CD4-positive, alpha-beta T cell (primary cell): ENCODE data around the gene ERAL1. TPM values are rescaled to one million over a fixed set of nuclear protein-coding genes. Genes with fewer than 3 reads are reported as not detected.
"Not testable (repeated sequence)": the region's sequence is repeated elsewhere in the genome, so short reads cannot be mapped to it uniquely, and the experiment has no call there.

Source experiments
- ATAC-seq: fragments of 200-7000 bp; cut with Tn5 transposase; one replicate; pipeline ENCODE4 v1.10.0; 2022; ENCODE audit warnings: mild to moderate bottlenecking; ENCODE audit not compliant: poor library complexity
- CTCF ChIA-PET: fragments of 350-600 bp; sonication (Branson Sonifier 250); formaldehyde crosslinking; loops from one replicate; lab custom pipeline; 2021; ENCODE audit warnings: antibody characterized with exemption, inconsistent platforms; lab: Charles Lee
- POLR2A ChIA-PET: fragments of 350-600 bp; sonication (Branson Sonifier 250); formaldehyde crosslinking; loops from one replicate; lab custom pipeline; 2021; ENCODE audit warnings: antibody characterized with exemption, inconsistent platforms; lab: Charles Lee
- DNase-seq, 14 experiments: peaks; one replicate each; pipeline ENCODE4 v3.0.0-alpha.2; 2013 to 2020; ENCODE audit warnings: mixed read lengths in 2 of 14
- H3K27ac ChIP-seq, 2 donors: one replicate each; pipeline versions ENCODE4 v1.5.1 to v1.7.0; 2013; ENCODE audit warnings: low read length in 2 of 2, low read depth in 1 of 2, mild to moderate bottlenecking in 1 of 2
- H3K27me3 ChIP-seq, 2 experiments: 1 replicate in 1 of 2; 2 replicates in 1 of 2; pipeline versions ENCODE4 v1.6.1 to v1.7.0; 2013; ENCODE audit warnings: low read length in 2 of 2, control low read depth in 1 of 2, mild to moderate bottlenecking in 1 of 2, moderate library complexity in 1 of 2; ENCODE audit not compliant: insufficient read depth in 2 of 2, control insufficient read depth in 1 of 2
- H3K36me3 ChIP-seq: one replicate; pipeline ENCODE4 v1.6.1; 2013; ENCODE audit warnings: low read length, control low read depth; ENCODE audit not compliant: insufficient read depth
- H3K4me1 ChIP-seq: one replicate; pipeline ENCODE4 v1.6.1; 2013; ENCODE audit warnings: low read length, control low read depth; ENCODE audit not compliant: insufficient read depth
- H3K4me3 ChIP-seq: one replicate; pipeline ENCODE4 v1.5.1; 2013; ENCODE audit warnings: mild to moderate bottlenecking, low read length, moderate library complexity
- H3K9me3 ChIP-seq, 2 experiments: 1 replicate in 1 of 2; 2 replicates in 1 of 2; pipeline versions ENCODE4 v1.6.1 to v1.7.0; 2013; ENCODE audit warnings: low read length in 2 of 2, mild to moderate bottlenecking in 2 of 2, control low read depth in 1 of 2, moderate library complexity in 1 of 2; ENCODE audit not compliant: control insufficient read depth in 1 of 2, insufficient read depth in 1 of 2
- H3K27ac Mint-ChIP-seq: one replicate; pipeline ENCODE4 v1.8.0; 2020; ENCODE audit warnings: mixed read lengths
- H3K27me3 Mint-ChIP-seq: one replicate; pipeline ENCODE4 v1.8.0; 2021; ENCODE audit warnings: mixed read lengths
- H3K36me3 Mint-ChIP-seq: one replicate; pipeline ENCODE4 v1.8.0; 2021; ENCODE audit warnings: low read depth, mixed read lengths
- H3K4me1 Mint-ChIP-seq: one replicate; pipeline ENCODE4 v1.8.0; 2021; ENCODE audit warnings: low read depth, mixed read lengths
- H3K4me3 Mint-ChIP-seq: one replicate; pipeline ENCODE4 v1.8.0; 2020; ENCODE audit warnings: mild to moderate bottlenecking, mixed read lengths
- H3K9me3 Mint-ChIP-seq: one replicate; pipeline ENCODE4 v1.8.0; 2020; ENCODE audit warnings: mixed read lengths
- intact Hi-C, 2 experiments: fragments of 100-400 bp; cut with DNase I in 1 of 2; cut with micrococcal nuclease in 1 of 2; formaldehyde crosslinking; loops; one replicate each; pipeline versions ENCODE4 v1.15.1 to v1.9.0; 2023 to 2025; cut with DNase I, micrococcal nuclease
- total RNA-seq, 174 experiments: library from RNA in 2 of 174; stranded (reverse) in 2 of 174; gene quantifications; one replicate each; pipeline ENCODE4 v1.2.3 and lab custom pipeline; 2021 to 2026
- TF ChIP-seq, protein P1 (sequence below): fragments of 200-600 bp; IDR thresholded peaks from one replicate; pipeline ENCODE4 v1.8.0; 2022; ENCODE audit warnings: antibody characterized with exemption, mild to moderate bottlenecking

Gene ERAL1
- total RNA-seq, 2 experiments from 2014 or later, result 15.6 to 16.8 TPM

DNA sequence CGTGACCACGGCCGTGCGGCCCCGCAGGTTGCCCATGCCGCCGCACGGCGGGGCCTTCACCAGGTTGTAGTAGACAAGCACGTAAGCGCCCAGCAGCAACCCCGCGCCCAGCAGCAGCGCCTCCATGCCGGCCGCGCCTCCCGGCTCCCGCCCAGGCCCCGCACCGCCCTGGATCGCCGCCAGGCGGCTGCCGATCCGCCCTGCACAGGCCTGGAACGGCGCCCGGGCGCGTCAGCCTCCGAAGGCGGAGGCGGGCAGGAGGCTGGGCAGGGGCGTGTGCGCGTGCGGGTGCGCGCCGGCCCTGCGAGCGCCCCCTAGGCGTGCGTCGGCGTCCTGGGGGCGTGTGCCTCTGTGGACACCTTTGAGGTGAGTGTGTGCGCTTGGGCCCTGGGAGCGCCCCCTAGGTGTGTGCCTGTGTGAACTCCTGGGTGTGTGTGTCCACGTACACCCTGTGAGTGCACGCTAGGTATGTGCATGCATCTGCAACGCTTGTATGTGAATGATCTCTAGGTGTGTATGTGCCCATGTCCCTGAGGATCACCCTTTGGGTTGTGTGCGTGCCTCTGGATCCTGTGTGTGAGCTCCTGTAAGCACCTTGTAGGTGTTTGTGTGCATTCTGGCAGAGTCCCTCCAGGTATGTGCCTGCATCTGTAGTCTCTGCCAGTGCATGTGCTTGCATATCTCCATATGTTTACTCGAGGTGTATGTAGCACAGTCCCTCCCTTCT, 48.2 kb downstream of the ERAL1 start, which contains the start of gene DHRS13:
Gene DHRS13, minus strand, starts transcription at position 261 of the 727 bp plus-strand sequence. Its CDS starts 135 bp downstream, at position 126.
- Histone ChIP-seq H3K36me3 (peaks cover 38% of the 10 kb centered on the region), H3K4me3 (peak within 1 kb of the TSS; percentile 79), H3K9me3 (no peaks in the 10 kb centered on the region), H3K27ac (peak within 1 kb of the TSS; percentile 71 to 76), H3K4me1 (peaks cover 36% of the 10 kb centered on the region), H3K27me3 (no peaks in the 10 kb centered on the region)
- ATAC-seq (peak; percentile 88), DNase-seq (peak; percentile 88 to 99 (median 95))
- CTCF ChIA-PET, result interaction anchor here (0.6 to 4.7 kb wide), 26 partner anchors 8 to 391 kb away, joined by 3 to 56 read pairs (median 5); partner anchors contain the start of genes ERAL1, FAM222B, NUFIP2 and PHF12
- intact Hi-C loops, result loop anchor here (1.0 to 5.0 kb wide), 7 partner anchors 13 to 184 kb away; partner anchors contain the start of genes ERAL1 (in 2 of the 2) and RPL23A (in 1 of the 2)
- Mint-ChIP-seq H3K4me1 (peaks cover 35% of the 10 kb centered on the region), H3K27ac (peak within 1 kb of the TSS; percentile 85), H3K4me3 (peak within 1 kb of the TSS; percentile 85), H3K36me3 (peaks cover 49% of the 10 kb centered on the region), H3K9me3 (no peaks in the 10 kb centered on the region), H3K27me3 (no peaks in the 10 kb centered on the region)
- TF ChIP-seq, protein P1, sequence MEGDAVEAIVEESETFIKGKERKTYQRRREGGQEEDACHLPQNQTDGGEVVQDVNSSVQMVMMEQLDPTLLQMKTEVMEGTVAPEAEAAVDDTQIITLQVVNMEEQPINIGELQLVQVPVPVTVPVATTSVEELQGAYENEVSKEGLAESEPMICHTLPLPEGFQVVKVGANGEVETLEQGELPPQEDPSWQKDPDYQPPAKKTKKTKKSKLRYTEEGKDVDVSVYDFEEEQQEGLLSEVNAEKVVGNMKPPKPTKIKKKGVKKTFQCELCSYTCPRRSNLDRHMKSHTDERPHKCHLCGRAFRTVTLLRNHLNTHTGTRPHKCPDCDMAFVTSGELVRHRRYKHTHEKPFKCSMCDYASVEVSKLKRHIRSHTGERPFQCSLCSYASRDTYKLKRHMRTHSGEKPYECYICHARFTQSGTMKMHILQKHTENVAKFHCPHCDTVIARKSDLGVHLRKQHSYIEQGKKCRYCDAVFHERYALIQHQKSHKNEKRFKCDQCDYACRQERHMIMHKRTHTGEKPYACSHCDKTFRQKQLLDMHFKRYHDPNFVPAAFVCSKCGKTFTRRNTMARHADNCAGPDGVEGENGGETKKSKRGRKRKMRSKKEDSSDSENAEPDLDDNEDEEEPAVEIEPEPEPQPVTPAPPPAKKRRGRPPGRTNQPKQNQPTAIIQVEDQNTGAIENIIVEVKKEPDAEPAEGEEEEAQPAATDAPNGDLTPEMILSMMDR, result peak; percentile 93
- POLR2A ChIA-PET, result interaction anchor here (0.8 to 2.7 kb wide), 12 partner anchors 10 to 183 kb away, joined by 3 to 32 read pairs (median 5); partner anchors contain the start of genes NEK8, PHF12, RPL23A and TLCD1

DNA sequence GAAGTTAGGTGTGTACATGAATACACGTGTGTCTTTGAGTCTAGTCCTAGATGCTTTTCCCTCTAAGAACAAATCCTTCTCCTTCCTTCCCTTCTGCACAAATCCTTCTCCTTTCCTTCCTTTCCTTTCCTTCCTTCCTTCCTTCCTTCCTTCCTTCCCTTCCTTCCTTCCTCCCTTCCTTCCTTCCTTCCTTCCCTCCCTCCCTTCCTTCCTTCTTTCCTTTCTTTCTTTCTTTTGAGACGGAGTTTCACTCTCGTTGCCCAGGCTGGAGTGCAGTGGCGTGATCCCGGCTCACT, 48.7 kb downstream of the ERAL1 start:
- Histone ChIP-seq H3K4me1 (peaks cover 31% of the 10 kb centered on the region), H3K36me3 (peaks cover 42% of the 10 kb centered on the region), H3K27ac (peak overlapping the region in 1 of 2 donors; percentile 45), H3K4me3 (peak overlapping the region; percentile 18)
- H3K4me3 Mint-ChIP-seq, result peak overlapping the region; percentile 85
- intact Hi-C loops, result loop anchor here (1.0 to 5.0 kb wide), 7 partner anchors 13 to 185 kb away; partner anchors contain the start of genes ERAL1 (in 2 of the 2) and RPL23A (in 1 of the 2)
- peaks cover 53% of the 10 kb centered on the region for H3K36me3 Mint-ChIP-seq
- H3K4me1 Mint-ChIP-seq, result peaks cover 32% of the 10 kb centered on the region
- CTCF ChIA-PET, result interaction anchor here (0.6 to 4.7 kb wide), 15 partner anchors 9 to 257 kb away, joined by 3 to 56 read pairs (median 7); partner anchors contain the start of genes ERAL1, PHF12 and TLCD1
- DNase-seq, H3K9me3 ChIP-seq, H3K9me3 Mint-ChIP-seq, ATAC-seq, H3K27me3 ChIP-seq, H3K27me3 Mint-ChIP-seq: not testable (repeated sequence)
- POLR2A ChIA-PET, result interaction anchor here (0.8 to 2.1 kb wide), 3 partner anchors 23 to 175 kb away, joined by 3 to 8 read pairs (median 4); partner anchors contain the start of gene NEK8
- H3K27ac Mint-ChIP-seq, result peak overlapping the region; percentile 85

DNA sequence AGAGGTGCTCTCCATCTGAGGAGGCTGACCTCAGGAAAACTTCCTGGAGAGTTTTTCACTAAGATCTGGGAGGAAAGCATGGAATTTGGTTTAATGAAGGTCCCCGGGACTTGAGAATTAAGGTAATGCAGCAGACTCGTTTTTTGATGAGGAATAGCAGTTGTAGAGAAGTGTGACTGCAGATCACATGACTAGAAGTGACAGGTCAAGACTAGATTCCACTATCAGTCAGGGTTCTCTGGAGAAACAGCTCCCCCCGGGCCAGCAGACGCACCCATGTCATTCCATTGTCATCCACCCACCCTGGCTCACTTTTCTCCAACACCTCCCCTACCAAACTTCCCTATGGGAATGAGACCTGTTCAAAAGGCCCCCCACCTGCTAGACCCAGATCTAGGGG, 50.0 kb downstream of the ERAL1 start:
- peaks cover 27% of the 10 kb centered on the region for H3K4me1 ChIP-seq
- H3K9me3 ChIP-seq, result no peaks in the 10 kb centered on the region
- ChIA-PET CTCF (interaction anchor here (1.4 to 4.7 kb wide), 2 partner anchors 47 to 56 kb away, joined by 4 to 56 read pairs; partner anchors contain the start of gene PHF12), POLR2A (no interaction called here)
- peaks cover 64% of the 10 kb centered on the region for H3K36me3 Mint-ChIP-seq
- peaks cover 51% of the 10 kb centered on the region for H3K36me3 ChIP-seq
- H3K4me3 ChIP-seq, result no peak overlapping the region
- intact Hi-C loops, result loop anchor here in 1 of 2 experiments (1.0 to 5.0 kb wide), 2 partner anchors 44 to 142 kb away; no protein-coding TSS in a partner anchor
- H3K27ac Mint-ChIP-seq, result peak overlapping the region; percentile 85
- no peak overlapping the region for H3K27ac ChIP-seq
- H3K4me1 Mint-ChIP-seq, result peaks cover 25% of the 10 kb centered on the region
- no peaks in the 10 kb centered on the region for H3K27me3 ChIP-seq
- DNase-seq, result no peak
- no peaks in the 10 kb centered on the region for H3K9me3 Mint-ChIP-seq
- ATAC-seq, result no peak
- no peak overlapping the region for H3K4me3 Mint-ChIP-seq
- TF ChIP-seq, protein P1, result no peak
- H3K27me3 Mint-ChIP-seq, result no peaks in the 10 kb centered on the region
